ENCODE results near the gene CCDC27.

CCDC27 gene

GRCh38 chr1:3775490-3776230 is 23.4 kb downstream of the CCDC27 start:
- no peaks in the 10 kb centered on the region for H3K9me3 Mint-ChIP-seq
- peak; percentile 35 for TF ChIP-seq CTCF (IDR thresholded peaks at IDR 0.05)
- H3K27ac Mint-ChIP-seq: no peak overlapping the region
- H3K4me3 Mint-ChIP-seq: peak overlapping the region; percentile 42
- peaks cover 6% of the 10 kb centered on the region for H3K27me3 Mint-ChIP-seq (ENCODE audit: low read depth, poor library complexity)
- peak; percentile 79 for DNase-seq
- peaks cover 12% of the 10 kb centered on the region for H3K36me3 Mint-ChIP-seq (ENCODE audit: low read depth)
- peaks cover 44% of the 10 kb centered on the region for H3K4me1 Mint-ChIP-seq

DNA sequence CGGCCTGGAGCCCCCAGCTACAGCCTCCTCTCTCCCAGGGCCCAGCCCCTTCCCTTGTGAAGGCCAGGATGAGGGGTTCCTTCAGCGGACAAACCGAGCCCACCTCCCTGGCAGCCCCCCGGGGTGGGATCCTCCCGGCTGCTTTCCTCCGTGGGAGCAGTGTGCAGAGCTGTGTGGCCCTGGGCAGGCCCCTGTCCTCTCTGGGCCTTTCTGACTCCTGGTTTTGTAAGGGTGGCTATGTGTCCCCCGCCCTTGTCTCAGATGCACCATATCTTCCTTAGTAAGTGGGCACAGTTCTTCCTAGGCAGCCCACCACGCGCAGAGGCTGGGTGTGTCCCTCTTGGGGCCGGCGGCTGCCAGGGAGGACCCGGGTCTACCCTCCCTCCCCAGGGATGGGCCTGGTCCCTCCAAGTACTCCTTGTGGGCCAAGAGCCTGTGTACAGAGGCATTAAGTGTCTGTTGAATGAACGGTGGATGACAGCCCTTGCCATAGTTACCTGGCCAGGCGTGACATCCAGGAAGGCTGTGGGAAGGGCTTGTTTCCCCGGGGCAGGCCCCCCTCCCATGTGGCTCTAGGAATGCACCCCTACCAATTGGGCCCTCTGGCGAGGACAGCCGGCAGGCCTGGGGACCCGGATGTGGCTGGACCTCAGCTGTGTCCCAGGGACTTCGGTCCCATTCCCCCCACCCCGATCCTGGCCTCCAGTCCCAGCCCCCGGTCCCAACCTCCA is 24.1 kb downstream of the CCDC27 start:
- no peak for DNase-seq
- H3K36me3 Mint-ChIP-seq (ENCODE audit: low read depth): peaks cover 19% of the 10 kb centered on the region
- no peak for TF ChIP-seq CTCF (IDR thresholded peaks at IDR 0.05)
- no peak overlapping the region for H3K27ac Mint-ChIP-seq
- no peak overlapping the region for H3K4me3 Mint-ChIP-seq
- H3K9me3 Mint-ChIP-seq: no peaks in the 10 kb centered on the region
- no peaks in the 10 kb centered on the region for H3K27me3 Mint-ChIP-seq (ENCODE audit: low read depth, poor library complexity)
- peaks cover 37% of the 10 kb centered on the region for H3K4me1 Mint-ChIP-seq

DNA sequence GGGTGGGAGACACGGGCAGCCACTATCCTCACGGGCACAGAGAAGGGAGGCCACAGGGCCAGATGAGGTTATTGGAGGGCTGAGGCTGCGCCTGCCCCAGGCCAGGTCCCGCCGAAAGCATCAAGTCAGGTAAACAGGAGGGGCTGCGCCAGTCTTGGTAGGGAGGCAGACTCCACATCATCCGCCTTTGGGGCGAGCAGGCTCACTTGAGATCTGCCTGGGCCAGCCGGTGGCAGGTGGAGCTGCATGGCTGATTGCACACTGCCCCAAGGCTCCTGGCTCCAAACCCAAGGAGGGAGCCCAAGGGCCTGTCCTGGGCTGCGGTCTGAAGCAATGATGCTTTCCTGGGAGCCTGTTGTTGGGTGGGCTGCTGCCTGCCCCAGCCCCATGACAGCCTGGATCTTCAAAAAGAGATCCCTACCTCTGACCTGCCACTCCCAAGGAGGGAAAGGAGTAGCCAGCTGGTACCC is 24.9 kb downstream of the CCDC27 start:
- Mint-ChIP-seq H3K4me3 (no peak overlapping the region), H3K27ac (no peak overlapping the region), H3K4me1 (peaks cover 32% of the 10 kb centered on the region), H3K36me3 (ENCODE audit: low read depth) (peaks cover 26% of the 10 kb centered on the region), H3K27me3 (ENCODE audit: low read depth, poor library complexity) (no peaks in the 10 kb centered on the region), H3K9me3 (no peaks in the 10 kb centered on the region)
- no peak for DNase-seq
- no peak for TF ChIP-seq CTCF (IDR thresholded peaks at IDR 0.05)

DNA sequence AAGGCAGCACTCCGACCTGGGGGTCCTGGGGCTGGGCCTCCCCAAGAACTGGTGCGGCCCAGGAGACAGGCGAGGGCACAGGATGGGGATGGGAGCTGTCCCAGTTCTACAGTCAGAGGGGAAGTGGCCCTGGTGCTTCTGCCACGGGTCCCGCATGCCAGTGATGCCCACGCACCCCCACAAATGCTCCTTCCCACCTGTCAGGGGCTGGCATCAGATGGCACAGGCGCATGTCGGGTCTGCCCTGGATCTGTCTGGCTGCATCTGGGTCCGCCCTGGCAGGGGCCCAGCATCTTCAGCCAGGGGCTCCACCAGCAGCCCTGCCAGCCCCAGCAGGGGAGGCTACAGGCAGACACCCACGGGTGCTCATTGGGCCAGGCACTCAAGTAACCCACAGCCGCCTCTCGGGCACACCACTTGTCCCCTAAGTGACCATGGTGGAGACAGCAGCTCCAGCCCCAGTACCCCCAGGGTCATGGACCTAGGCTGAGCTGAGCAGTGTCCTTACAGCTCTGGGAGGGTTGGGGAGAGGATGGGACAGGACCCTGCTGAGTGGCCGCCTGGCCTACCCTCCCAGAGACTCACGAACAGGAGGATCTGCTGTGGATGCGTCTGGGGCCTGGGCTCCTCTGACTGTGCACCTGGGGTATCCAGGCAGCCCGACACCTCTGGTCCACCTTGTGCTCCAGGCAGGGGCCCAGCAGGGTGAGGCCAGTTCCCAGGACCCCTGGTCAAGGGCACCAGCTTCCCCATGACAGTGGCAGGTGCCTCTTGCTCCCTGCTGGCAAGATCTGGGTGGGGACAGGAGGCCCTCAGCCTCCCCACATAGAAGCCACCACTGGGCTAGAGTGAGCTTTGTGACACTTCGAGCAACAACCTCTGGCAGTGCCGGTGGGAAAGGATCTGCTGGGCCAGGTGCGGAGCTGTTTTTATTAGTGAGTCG is 25.7 kb downstream of the CCDC27 start:
- Mint-ChIP-seq H3K4me3 (no peak overlapping the region), H3K9me3 (no peaks in the 10 kb centered on the region), H3K36me3 (ENCODE audit: low read depth) (peaks cover 28% of the 10 kb centered on the region), H3K27ac (no peak overlapping the region), H3K4me1 (peaks cover 32% of the 10 kb centered on the region), H3K27me3 (ENCODE audit: low read depth, poor library complexity) (no peaks in the 10 kb centered on the region)
- TF ChIP-seq CTCF (IDR thresholded peaks at IDR 0.05): no peak
- DNase-seq: no peak

GRCh38 chr1:3778590-3779264 is 26.5 kb downstream of the CCDC27 start:
- no peak overlapping the region for H3K4me3 Mint-ChIP-seq
- no peak for DNase-seq
- no peak overlapping the region for H3K27ac Mint-ChIP-seq
- peaks cover 26% of the 10 kb centered on the region for H3K4me1 Mint-ChIP-seq
- no peaks in the 10 kb centered on the region for H3K9me3 Mint-ChIP-seq
- H3K27me3 Mint-ChIP-seq (ENCODE audit: low read depth, poor library complexity): no peaks in the 10 kb centered on the region
- TF ChIP-seq CTCF (IDR thresholded peaks at IDR 0.05): no peak
- peaks cover 33% of the 10 kb centered on the region for H3K36me3 Mint-ChIP-seq (ENCODE audit: low read depth)

Data from nephron progenitor cell (in vitro differentiated cells).